ENCODE measurements around the gene FLACC1.
"Not testable (repeated sequence)": the region's sequence is repeated elsewhere in the genome, so short reads cannot be mapped to it uniquely, and the experiment has no call there.

FLACC1 gene

GRCh38 chr2:201249889-201250288, 107.3 kb downstream of the FLACC1 start:
- no peak for DNase-seq

GRCh38 chr2:201248288-201248844, 108.8 kb downstream of the FLACC1 start:
- DNase-seq: no peak

- no peak for DNase-seq
These were observed 110.9 kb downstream of the FLACC1 start for GRCh38 chr2:201246280-201246679.

GRCh38 chr2:201244829-201245228, 112.3 kb downstream of the FLACC1 start:
- DNase-seq: no peak

- DNase-seq: no peak
These were observed 114.4 kb downstream of the FLACC1 start for GRCh38 chr2:201242571-201243277.

- DNase-seq: not testable (repeated sequence)
These were observed 117.8 kb downstream of the FLACC1 start for GRCh38 chr2:201239167-201239935.

Measured in activated CD4-positive, alpha-beta T cell treated with anti-CD3 and anti-CD28 coated beads for 1 hour (primary cell).